Activated CD8-positive, alpha-beta memory T cell treated with anti-CD3 and anti-CD28 coated beads, Interleukin-2, amount 50 U/mL, for 1 hour (primary cell): ENCODE results near the gene KIF25.
"Not testable (repeated sequence)": the region's sequence is repeated elsewhere in the genome, so short reads cannot be mapped to it uniquely, and the experiment has no call there.

Experiments
- DNase-seq: peaks from one replicate; pipeline ENCODE4 v3.0.0-alpha.2; 2020; ENCODE audit errors: extremely low read depth

The KIF25 gene

GRCh38 chr6:167995731-167996151 lies 1.7 kb upstream of the KIF25 start:
- no peak for DNase-seq

GRCh38 chr6:167996424-167997199 lies 859 bp upstream of the KIF25 start:
- no peak for DNase-seq

- DNase-seq: no peak
Observed at GRCh38 chr6:167998215-167998614, 744 bp downstream of the KIF25 start.

- DNase-seq: no peak
Observed at GRCh38 chr6:168000198-168001028, 2.9 kb downstream of the KIF25 start.

GRCh38 chr6:168001029-168001332 lies 3.5 kb downstream of the KIF25 start:
- no peak for DNase-seq

- not testable (repeated sequence) for DNase-seq
Observed at GRCh38 chr6:168001514-168001913, 4.0 kb downstream of the KIF25 start.

GRCh38 chr6:168002804-168003203 lies 5.3 kb downstream of the KIF25 start:
- no peak for DNase-seq

GRCh38 chr6:168004023-168004422 lies 6.6 kb downstream of the KIF25 start:
- DNase-seq: no peak

GRCh38 chr6:168004945-168005344 lies 7.5 kb downstream of the KIF25 start:
- no peak for DNase-seq

GRCh38 chr6:168005796-168006195 lies 8.3 kb downstream of the KIF25 start:
- DNase-seq: no peak

GRCh38 chr6:168007592-168008338 lies 10.3 kb downstream of the KIF25 start:
- no peak for DNase-seq

GRCh38 chr6:168009331-168009730 lies 11.9 kb downstream of the KIF25 start:
- DNase-seq: no peak

GRCh38 chr6:168011291-168011690 lies 13.8 kb downstream of the KIF25 start:
- DNase-seq: no peak

GRCh38 chr6:168012431-168013249 lies 15.2 kb downstream of the KIF25 start:
- DNase-seq: no peak

GRCh38 chr6:168013250-168013915 lies 15.9 kb downstream of the KIF25 start:
- DNase-seq: no peak

GRCh38 chr6:168014428-168014827 lies 17.0 kb downstream of the KIF25 start:
- DNase-seq: no peak

- DNase-seq: no peak
Observed at GRCh38 chr6:168015009-168015408, 17.5 kb downstream of the KIF25 start.

- no peak for DNase-seq
Observed at GRCh38 chr6:168015482-168016175, 18.2 kb downstream of the KIF25 start.

- no peak for DNase-seq
Observed at GRCh38 chr6:168016176-168016620, 18.7 kb downstream of the KIF25 start.
